Stimulated activated effector memory CD8-positive, alpha-beta T cell treated with anti-CD3 and anti-CD28 coated beads, Interleukin-12 subunit alpha, Interleukin-12 subunit beta, amount 100 ng/mL, for 72 hours (primary cell): Measurements from ENCODE around the gene ASIC4.

Source experiments
- ATAC-seq: fragments of 150-1000 bp; cut with Tn5 transposase; 2 replicates; pipeline ENCODE4 v1.10.0; 2021
- DNase-seq, 2 donors: peaks; one replicate each; pipeline ENCODE4 v3.0.0; 2021 to 2022; ENCODE audit warnings: low spot score in 2 of 2
- H3K27ac Mint-ChIP-seq: one replicate; pipeline ENCODE4 v1.8.0; 2022; ENCODE audit warnings: mild to moderate bottlenecking, mixed read lengths
- H3K36me3 Mint-ChIP-seq: one replicate; pipeline ENCODE4 v1.8.0; 2022; ENCODE audit warnings: mild to moderate bottlenecking, mixed read lengths
- H3K4me1 Mint-ChIP-seq: one replicate; pipeline ENCODE4 v1.8.0; 2022; ENCODE audit warnings: mixed read lengths
- H3K4me3 Mint-ChIP-seq: one replicate; pipeline ENCODE4 v1.8.0; 2022; ENCODE audit warnings: mild to moderate bottlenecking, mixed read lengths
- H3K9me3 Mint-ChIP-seq: one replicate; pipeline ENCODE4 v1.8.0; 2022; ENCODE audit warnings: mixed read lengths

The ASIC4 gene

GRCh38 chr2:219556413-219556812 lies 42.1 kb downstream of the ASIC4 start:
- DNase-seq (no peak), ATAC-seq (no peak)
- no peaks in the 10 kb centered on the region for H3K9me3 Mint-ChIP-seq
- no peaks in the 10 kb centered on the region for H3K36me3 Mint-ChIP-seq
- no peak overlapping the region for H3K4me3 Mint-ChIP-seq
- peaks cover 6% of the 10 kb centered on the region for H3K4me1 Mint-ChIP-seq
- H3K27ac Mint-ChIP-seq, result no peak overlapping the region

GRCh38 chr2:219557320-219557719 lies 43.0 kb downstream of the ASIC4 start:
- Mint-ChIP-seq H3K4me1 (no peaks in the 10 kb centered on the region), H3K4me3 (no peak overlapping the region)
- ATAC-seq, result no peak

GRCh38 chr2:219557791-219558785 lies 43.8 kb downstream of the ASIC4 start:
- H3K36me3 Mint-ChIP-seq, result no peaks in the 10 kb centered on the region
- ATAC-seq (no peak), DNase-seq (no peak)
- H3K9me3 Mint-ChIP-seq, result no peaks in the 10 kb centered on the region
- H3K27ac Mint-ChIP-seq, result no peak overlapping the region
- no peak overlapping the region for H3K4me3 Mint-ChIP-seq
- H3K4me1 Mint-ChIP-seq, result no peaks in the 10 kb centered on the region

More at GRCh38 chr2:219557320-219557719, 43.0 kb downstream of the ASIC4 start:
- DNase-seq, result no peak
- Mint-ChIP-seq H3K27ac (no peak overlapping the region), H3K36me3 (no peaks in the 10 kb centered on the region), H3K9me3 (no peaks in the 10 kb centered on the region)

- no peaks in the 10 kb centered on the region for H3K9me3 Mint-ChIP-seq
- DNase-seq (no peak), ATAC-seq (no peak)
- no peak overlapping the region for H3K4me3 Mint-ChIP-seq
- H3K27ac Mint-ChIP-seq, result no peak overlapping the region
- H3K36me3 Mint-ChIP-seq, result no peaks in the 10 kb centered on the region
- no peaks in the 10 kb centered on the region for H3K4me1 Mint-ChIP-seq
Observed at GRCh38 chr2:219559156-219559915, 45.1 kb downstream of the ASIC4 start.

- Mint-ChIP-seq H3K36me3 (no peaks in the 10 kb centered on the region), H3K9me3 (no peaks in the 10 kb centered on the region), H3K4me3 (no peak overlapping the region), H3K4me1 (no peaks in the 10 kb centered on the region), H3K27ac (no peak overlapping the region)
- ATAC-seq (no peak), DNase-seq (no peak)
Observed at GRCh38 chr2:219560037-219560892, 46.0 kb downstream of the ASIC4 start.

- no peaks in the 10 kb centered on the region for H3K36me3 Mint-ChIP-seq
Observed at GRCh38 chr2:219560893-219561178, 46.6 kb downstream of the ASIC4 start.

GRCh38 chr2:219561179-219562048 lies 47.1 kb downstream of the ASIC4 start:
- ATAC-seq (no peak), DNase-seq (no peak)
- Mint-ChIP-seq H3K27ac (no peak overlapping the region), H3K4me3 (no peak overlapping the region), H3K36me3 (no peaks in the 10 kb centered on the region), H3K4me1 (no peaks in the 10 kb centered on the region), H3K9me3 (no peaks in the 10 kb centered on the region)

More at GRCh38 chr2:219560893-219561178, 46.6 kb downstream of the ASIC4 start:
- DNase-seq, result no peak
- no peak for ATAC-seq
- Mint-ChIP-seq H3K9me3 (no peaks in the 10 kb centered on the region), H3K4me1 (no peaks in the 10 kb centered on the region), H3K4me3 (no peak overlapping the region), H3K27ac (no peak overlapping the region)

- ATAC-seq (no peak), DNase-seq (no peak)
- H3K4me3 Mint-ChIP-seq, result no peak overlapping the region
- no peaks in the 10 kb centered on the region for H3K4me1 Mint-ChIP-seq
- no peaks in the 10 kb centered on the region for H3K9me3 Mint-ChIP-seq
- no peaks in the 10 kb centered on the region for H3K36me3 Mint-ChIP-seq
- H3K27ac Mint-ChIP-seq, result no peak overlapping the region
Observed at GRCh38 chr2:219562049-219563020, 48.1 kb downstream of the ASIC4 start.

- Mint-ChIP-seq H3K4me3 (no peak overlapping the region), H3K27ac (no peak overlapping the region), H3K9me3 (no peaks in the 10 kb centered on the region), H3K36me3 (no peaks in the 10 kb centered on the region), H3K4me1 (no peaks in the 10 kb centered on the region)
- DNase-seq (no peak), ATAC-seq (no peak)
Observed at GRCh38 chr2:219563271-219563928, 49.1 kb downstream of the ASIC4 start.

GRCh38 chr2:219565130-219566080 lies 51.1 kb downstream of the ASIC4 start:
- no peaks in the 10 kb centered on the region for H3K36me3 Mint-ChIP-seq
- no peak for ATAC-seq
- H3K9me3 Mint-ChIP-seq, result no peaks in the 10 kb centered on the region
- H3K4me3 Mint-ChIP-seq, result no peak overlapping the region
- H3K27ac Mint-ChIP-seq, result no peak overlapping the region
- no peak for DNase-seq
- H3K4me1 Mint-ChIP-seq, result no peaks in the 10 kb centered on the region

- Mint-ChIP-seq H3K27ac (no peak overlapping the region), H3K4me1 (no peaks in the 10 kb centered on the region), H3K36me3 (no peaks in the 10 kb centered on the region), H3K9me3 (no peaks in the 10 kb centered on the region), H3K4me3 (no peak overlapping the region)
- ATAC-seq, result peak; percentile 4
- no peak for DNase-seq
Observed at GRCh38 chr2:219566640-219567039, 52.4 kb downstream of the ASIC4 start.

GRCh38 chr2:219567131-219567530 lies 52.8 kb downstream of the ASIC4 start:
- H3K9me3 Mint-ChIP-seq, result no peaks in the 10 kb centered on the region
- peak; percentile 3 for ATAC-seq
- H3K4me3 Mint-ChIP-seq, result no peak overlapping the region

More at GRCh38 chr2:219567131-219567530, 52.8 kb downstream of the ASIC4 start:
- Mint-ChIP-seq H3K36me3 (no peaks in the 10 kb centered on the region), H3K4me1 (no peaks in the 10 kb centered on the region), H3K27ac (no peak overlapping the region)
- DNase-seq, result no peak
